ENCODE measurements around the gene AMBRA1.

GRCh38 chr11:46480909-46481308 lies 112.9 kb downstream of the AMBRA1 start:
- TF ChIP-seq CTCF (IDR thresholded peaks at IDR 0.05) (no peak), POLR2AphosphoS5 (IDR thresholded peaks at IDR 0.05) (no peak), POLR2A (IDR thresholded peaks at IDR 0.05) (no peak), EP300 (IDR thresholded peaks at IDR 0.05) (no peak)

Measured in upper lobe of left lung (tissue), 4 donors.